ENCODE measurements around the gene ADAMTSL1. TPM values are rescaled to one million over a fixed set of nuclear protein-coding genes. Genes with fewer than 3 reads are reported as not detected.

ADAMTSL1 gene
- 42.3 TPM for total RNA-seq
- polyA plus RNA-seq: 3.2 TPM

GRCh38 chr9:18473652-18474279 is at the start of gene ADAMTSL1:
Gene ADAMTSL1 (plus strand): TSS chr9:18474153. CDS start chr9:18474233, 80 bp downstream.
- Histone ChIP-seq H3K4me3 (ENCODE audit: low read depth, low read length) (peak within 1 kb of the TSS; percentile 22), H3K27ac (ENCODE audit: low read depth) (no peak within 1 kb of the TSS), H3K36me3 (ENCODE audit: insufficient read depth) (no peaks in the 10 kb centered on the region), H3K4me1 (ENCODE audit: insufficient read depth) (no peaks in the 10 kb centered on the region)
- peak; percentile 46 for DNase-seq (ENCODE audit: extremely low spot score)
- 7% methylated on average over 13 of the region's 13 CpGs for WGBS

DNA sequence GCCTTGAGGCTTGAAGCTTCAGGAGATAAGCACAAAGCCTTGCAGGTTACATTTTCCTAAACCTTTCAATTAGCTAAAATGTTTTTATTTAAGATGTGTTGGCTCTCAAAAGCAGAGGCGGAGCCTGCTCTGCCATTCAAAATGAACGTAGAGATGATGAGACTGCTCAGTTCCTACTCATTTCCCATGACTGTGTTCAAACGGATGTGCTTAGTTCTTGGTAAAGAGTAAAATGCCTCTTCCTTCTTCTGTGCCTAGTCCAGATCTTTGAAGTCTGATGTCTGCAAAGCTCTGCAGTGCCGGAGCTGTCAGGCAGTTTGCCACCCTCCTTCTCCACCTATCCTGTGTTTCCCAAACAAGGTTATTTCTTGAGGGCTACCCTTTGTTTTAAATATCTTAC is 46.3 kb upstream of the ADAMTSL1 start:
- Histone ChIP-seq H3K36me3 (ENCODE audit: insufficient read depth) (no peaks in the 10 kb centered on the region), H3K27ac (ENCODE audit: low read depth) (no peak overlapping the region), H3K4me1 (ENCODE audit: insufficient read depth) (no peaks in the 10 kb centered on the region), H3K4me3 (ENCODE audit: low read depth, low read length) (no peak overlapping the region)
- WGBS: 55% methylated on average over 4 of the region's 4 CpGs
- DNase-seq (ENCODE audit: extremely low spot score): no peak

DNA sequence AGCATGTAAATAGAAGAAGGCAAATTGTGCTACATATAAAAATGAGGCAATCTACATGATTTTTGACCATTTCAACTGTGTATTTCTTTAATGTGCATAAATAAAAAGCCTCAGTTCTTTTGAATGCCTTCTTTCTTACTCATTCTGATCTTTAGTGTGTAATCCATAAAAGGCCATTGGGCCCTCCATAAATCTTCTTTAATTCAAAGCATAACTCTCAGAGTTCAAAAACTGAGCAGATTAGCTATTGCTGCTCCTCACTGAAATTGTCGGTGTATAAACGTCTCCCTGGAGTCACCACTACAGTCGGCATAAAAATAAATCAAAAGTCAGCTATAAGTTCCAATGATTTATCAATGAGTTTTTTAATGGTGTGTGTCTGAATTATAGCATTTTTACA is 45.3 kb upstream of the ADAMTSL1 start:
- H3K4me1 ChIP-seq (ENCODE audit: insufficient read depth): no peaks in the 10 kb centered on the region
- no peak overlapping the region for H3K27ac ChIP-seq (ENCODE audit: low read depth)
- no peaks in the 10 kb centered on the region for H3K36me3 ChIP-seq (ENCODE audit: insufficient read depth)
- 58% methylated on average over 3 of the region's 3 CpGs for WGBS
- no peak for DNase-seq (ENCODE audit: extremely low spot score)
- H3K4me3 ChIP-seq (ENCODE audit: low read depth, low read length): no peak overlapping the region

DNA sequence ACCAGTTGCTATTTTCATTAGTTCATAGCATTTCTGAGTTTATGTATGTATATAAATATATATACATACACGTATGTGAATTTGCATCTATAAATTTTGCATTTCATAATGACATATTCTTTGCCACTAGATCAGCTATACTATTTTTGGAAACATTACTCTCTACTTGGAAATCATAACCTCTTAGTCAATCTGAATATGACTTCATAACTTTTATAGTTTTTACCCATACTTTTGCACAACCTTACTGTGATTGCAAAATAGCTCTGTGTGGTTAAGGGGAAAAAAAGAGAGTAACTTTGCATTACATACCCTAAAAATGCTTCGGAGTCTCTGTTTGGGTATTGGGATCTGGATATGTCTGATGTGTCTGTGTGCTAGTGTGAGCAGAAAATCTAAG is 44.9 kb upstream of the ADAMTSL1 start:
- DNase-seq (ENCODE audit: extremely low spot score): no peak
- no peak overlapping the region for H3K27ac ChIP-seq (ENCODE audit: low read depth)
- H3K36me3 ChIP-seq (ENCODE audit: insufficient read depth): no peaks in the 10 kb centered on the region
- no peaks in the 10 kb centered on the region for H3K4me1 ChIP-seq (ENCODE audit: insufficient read depth)
- H3K4me3 ChIP-seq (ENCODE audit: low read depth, low read length): no peak overlapping the region
- WGBS: 66% methylated on average over 2 of the region's 2 CpGs

GRCh38 chr9:18433620-18434019 is 40.3 kb upstream of the ADAMTSL1 start:
- no peak overlapping the region for H3K4me3 ChIP-seq (ENCODE audit: low read depth, low read length)
- H3K27ac ChIP-seq (ENCODE audit: low read depth): no peak overlapping the region
- no peaks in the 10 kb centered on the region for H3K4me1 ChIP-seq (ENCODE audit: insufficient read depth)
- no peaks in the 10 kb centered on the region for H3K36me3 ChIP-seq (ENCODE audit: insufficient read depth)
- DNase-seq (ENCODE audit: extremely low spot score): no peak

DNA sequence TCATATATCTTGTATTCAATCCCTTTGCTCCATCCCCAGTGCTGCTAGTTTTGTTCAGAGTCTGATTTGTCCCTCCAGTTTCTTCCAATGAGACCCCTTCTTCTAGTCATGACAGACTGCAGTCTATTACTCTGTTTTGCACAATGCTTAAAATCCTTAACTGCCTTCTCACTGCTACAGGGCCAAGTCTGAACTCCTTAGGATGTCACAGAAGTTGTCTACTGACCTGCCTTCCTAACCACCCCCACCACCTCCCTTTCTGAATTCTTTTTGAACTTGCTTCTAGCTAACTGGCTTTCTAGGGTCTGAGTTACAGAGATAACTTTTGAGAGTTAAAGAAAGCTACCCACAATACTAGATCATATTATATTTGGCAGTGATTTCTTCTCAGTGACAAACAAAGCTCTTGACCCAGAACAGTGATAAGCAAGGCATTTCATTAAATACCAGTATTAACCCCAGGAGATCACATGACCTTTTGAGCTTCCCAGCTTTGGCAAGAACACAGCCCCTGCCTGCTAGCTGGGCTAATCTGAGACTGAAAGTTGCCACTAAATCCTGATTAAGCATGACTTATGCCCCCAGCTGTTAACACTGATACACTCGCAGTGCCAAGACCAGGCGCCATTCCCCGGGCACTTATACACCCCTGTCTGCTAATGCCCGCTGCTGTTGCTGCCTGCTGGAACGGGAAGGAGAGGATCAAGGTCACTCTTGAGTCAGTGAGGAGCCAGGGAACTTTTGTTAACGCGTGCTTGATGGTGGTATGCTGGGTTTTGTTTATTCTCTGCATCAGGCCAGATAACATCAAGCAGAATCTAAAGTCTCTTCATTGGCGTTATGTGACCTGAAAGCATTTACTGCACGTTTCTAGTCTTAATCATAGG is 36.4 kb upstream of the ADAMTSL1 start:
- no peak for DNase-seq (ENCODE audit: extremely low spot score)
- H3K4me1 ChIP-seq (ENCODE audit: insufficient read depth): no peaks in the 10 kb centered on the region
- no peak overlapping the region for H3K27ac ChIP-seq (ENCODE audit: low read depth)
- H3K36me3 ChIP-seq (ENCODE audit: insufficient read depth): no peaks in the 10 kb centered on the region
- no peak overlapping the region for H3K4me3 ChIP-seq (ENCODE audit: low read depth, low read length)
- WGBS: 12% methylated on average over 9 of the region's 9 CpGs

GRCh38 chr9:18438300-18438925 is 35.5 kb upstream of the ADAMTSL1 start:
- H3K36me3 ChIP-seq (ENCODE audit: insufficient read depth): no peaks in the 10 kb centered on the region
- WGBS: 3% methylated on average over 31 of the region's 31 CpGs
- no peak overlapping the region for H3K27ac ChIP-seq (ENCODE audit: low read depth)
- peak overlapping the region; percentile 44 for H3K4me3 ChIP-seq (ENCODE audit: low read depth, low read length)
- DNase-seq (ENCODE audit: extremely low spot score): peak; percentile 54
- H3K4me1 ChIP-seq (ENCODE audit: insufficient read depth): no peaks in the 10 kb centered on the region

DNA sequence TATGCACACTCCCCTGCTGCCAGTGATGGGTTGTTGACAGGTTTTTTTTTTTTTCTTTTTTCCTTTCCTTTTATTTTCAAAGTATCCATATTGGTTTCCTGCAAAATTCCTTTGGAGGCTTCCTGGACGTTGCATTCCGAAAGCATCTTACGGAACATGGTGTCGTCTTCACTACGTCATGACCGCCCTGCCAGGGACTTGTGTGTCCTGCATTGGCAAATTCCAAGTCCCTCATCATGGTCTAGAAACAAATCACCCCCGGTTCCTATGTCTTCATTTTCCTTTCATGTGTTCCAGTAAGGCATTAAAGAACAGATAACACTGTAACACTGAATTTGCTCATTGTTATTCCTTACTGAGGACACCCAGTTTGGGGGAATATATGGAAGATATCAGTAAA is 35.0 kb upstream of the ADAMTSL1 start:
- 57% methylated on average over 7 of the region's 7 CpGs for WGBS
- no peaks in the 10 kb centered on the region for H3K36me3 ChIP-seq (ENCODE audit: insufficient read depth)
- H3K4me3 ChIP-seq (ENCODE audit: low read depth, low read length): peak overlapping the region; percentile 44
- H3K4me1 ChIP-seq (ENCODE audit: insufficient read depth): no peaks in the 10 kb centered on the region
- no peak overlapping the region for H3K27ac ChIP-seq (ENCODE audit: low read depth)
- no peak for DNase-seq (ENCODE audit: extremely low spot score)

- no peak overlapping the region for H3K4me3 ChIP-seq (ENCODE audit: low read depth, low read length)
- H3K36me3 ChIP-seq (ENCODE audit: insufficient read depth): no peaks in the 10 kb centered on the region
- H3K27ac ChIP-seq (ENCODE audit: low read depth): no peak overlapping the region
- no peaks in the 10 kb centered on the region for H3K4me1 ChIP-seq (ENCODE audit: insufficient read depth)
- no peak for DNase-seq (ENCODE audit: extremely low spot score)
- WGBS: 20% methylated on average over 1 of the region's 1 CpG
Observed at GRCh38 chr9:18441261-18441660, 32.7 kb upstream of the ADAMTSL1 start.

DNA sequence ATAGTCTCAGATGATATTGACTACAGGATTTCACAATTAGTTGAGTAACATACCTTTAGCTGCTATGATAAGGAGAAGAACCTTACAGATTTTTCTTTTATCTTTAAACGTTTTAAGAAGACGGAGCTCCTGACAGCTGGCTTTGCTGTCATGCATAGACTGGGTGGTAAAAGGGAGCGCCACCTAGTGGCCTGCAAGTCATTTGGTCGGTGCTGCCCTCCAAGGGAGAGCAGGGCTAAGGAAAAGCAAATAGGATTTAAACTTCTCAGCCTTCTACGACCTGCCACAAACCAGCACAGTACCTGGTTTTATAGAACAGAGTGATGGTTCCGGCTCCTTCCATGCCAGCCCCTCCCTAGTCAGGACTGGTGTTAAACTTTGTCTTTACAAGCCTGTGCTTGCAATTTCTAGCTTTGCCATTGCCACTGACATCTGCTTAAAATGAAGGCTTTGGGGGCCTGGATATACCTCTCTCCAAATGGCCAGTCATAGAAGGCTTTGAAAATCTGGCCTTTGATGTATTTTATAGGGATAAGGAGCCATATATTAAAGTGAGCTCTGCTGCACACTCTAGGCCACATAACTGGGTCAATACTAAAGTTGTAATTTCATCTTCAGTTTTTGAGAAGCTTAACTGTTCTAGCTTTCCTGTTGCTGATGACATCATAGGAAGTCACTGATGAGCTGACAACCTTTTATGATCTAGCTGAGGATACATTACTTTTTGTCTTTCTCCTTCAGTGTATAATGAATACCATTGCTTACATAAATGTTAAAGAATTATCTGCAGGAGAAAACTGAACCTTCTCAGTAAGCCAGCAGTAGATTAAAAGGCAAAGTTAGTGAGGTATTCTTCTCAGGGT is 31.1 kb upstream of the ADAMTSL1 start:
- Histone ChIP-seq H3K4me3 (ENCODE audit: low read depth, low read length) (no peak overlapping the region), H3K4me1 (ENCODE audit: insufficient read depth) (peaks cover 3% of the 10 kb centered on the region), H3K27ac (ENCODE audit: low read depth) (no peak overlapping the region), H3K36me3 (ENCODE audit: insufficient read depth) (no peaks in the 10 kb centered on the region)
- DNase-seq (ENCODE audit: extremely low spot score): no peak
- WGBS: 15% methylated on average over 6 of the region's 6 CpGs

- DNase-seq (ENCODE audit: extremely low spot score): no peak
- Histone ChIP-seq H3K36me3 (ENCODE audit: insufficient read depth) (no peaks in the 10 kb centered on the region), H3K27ac (ENCODE audit: low read depth) (no peak overlapping the region), H3K4me1 (ENCODE audit: insufficient read depth) (peaks cover 3% of the 10 kb centered on the region), H3K4me3 (ENCODE audit: low read depth, low read length) (no peak overlapping the region)
- 27% methylated on average over 4 of the region's 4 CpGs for whole genome bisulfite sequencing
Observed at GRCh38 chr9:18447131-18447530, 26.8 kb upstream of the ADAMTSL1 start.

DNA sequence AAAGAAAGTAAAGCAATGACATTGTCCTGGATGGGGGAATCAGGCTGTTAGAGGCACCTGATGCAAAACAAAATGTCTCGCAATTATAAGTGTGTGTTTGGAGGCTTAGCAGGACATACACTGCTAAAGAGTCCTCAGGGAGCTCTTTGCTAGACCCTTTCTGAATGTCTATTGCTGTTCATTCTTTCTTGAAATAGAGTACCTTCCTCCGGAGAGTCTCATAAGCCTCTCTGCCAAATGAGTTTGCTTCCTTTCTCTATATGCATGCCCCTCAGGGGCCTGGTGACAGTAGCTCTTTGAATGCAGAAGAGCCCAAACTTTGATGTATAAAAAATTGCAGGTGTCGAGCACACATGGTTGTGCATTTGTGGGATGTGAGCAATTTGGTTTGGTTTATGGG is 26.4 kb upstream of the ADAMTSL1 start:
- H3K36me3 ChIP-seq (ENCODE audit: insufficient read depth): no peaks in the 10 kb centered on the region
- WGBS: 82% methylated on average over 3 of the region's 3 CpGs
- no peak overlapping the region for H3K4me3 ChIP-seq (ENCODE audit: low read depth, low read length)
- no peak for DNase-seq (ENCODE audit: extremely low spot score)
- no peak overlapping the region for H3K27ac ChIP-seq (ENCODE audit: low read depth)
- peaks cover 3% of the 10 kb centered on the region for H3K4me1 ChIP-seq (ENCODE audit: insufficient read depth)

DNA sequence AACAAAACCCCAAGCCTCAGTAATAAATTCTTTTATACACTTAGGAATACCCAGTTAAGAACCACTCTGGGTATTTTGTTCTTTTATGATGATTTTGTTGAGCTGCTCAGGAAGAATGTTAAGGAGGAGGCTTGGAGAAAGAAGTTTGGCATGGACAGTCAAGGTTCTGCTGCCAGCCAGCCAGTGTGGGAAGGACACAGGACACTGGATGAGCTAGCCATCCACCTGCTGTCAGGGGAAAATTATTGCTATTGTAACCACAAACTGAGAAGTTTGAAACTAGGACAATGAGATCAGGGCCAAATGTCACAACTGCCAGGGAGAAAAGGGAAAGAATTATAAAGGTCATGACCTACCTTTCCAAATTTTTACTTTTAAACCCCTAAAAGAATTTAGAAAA is 25.9 kb upstream of the ADAMTSL1 start:
- H3K4me1 ChIP-seq (ENCODE audit: insufficient read depth): peaks cover 3% of the 10 kb centered on the region
- no peak overlapping the region for H3K27ac ChIP-seq (ENCODE audit: low read depth)
- H3K36me3 ChIP-seq (ENCODE audit: insufficient read depth): no peaks in the 10 kb centered on the region
- H3K4me3 ChIP-seq (ENCODE audit: low read depth, low read length): no peak overlapping the region
- no peak for DNase-seq (ENCODE audit: extremely low spot score)

All from urinary bladder (tissue), 4 donors.